Stimulated activated CD4-positive, alpha-beta T cell treated with anti-CD3 and anti-CD28 coated beads, Interleukin-4, amount 100 ng/mL, for 4 hours (primary cell): Measurements from ENCODE around the gene ZBTB16.

Source experiments
- DNase-seq, 2 experiments: peaks; one replicate each; pipeline ENCODE4 v3.0.0-alpha.2; 2020

Gene ZBTB16

DNA sequence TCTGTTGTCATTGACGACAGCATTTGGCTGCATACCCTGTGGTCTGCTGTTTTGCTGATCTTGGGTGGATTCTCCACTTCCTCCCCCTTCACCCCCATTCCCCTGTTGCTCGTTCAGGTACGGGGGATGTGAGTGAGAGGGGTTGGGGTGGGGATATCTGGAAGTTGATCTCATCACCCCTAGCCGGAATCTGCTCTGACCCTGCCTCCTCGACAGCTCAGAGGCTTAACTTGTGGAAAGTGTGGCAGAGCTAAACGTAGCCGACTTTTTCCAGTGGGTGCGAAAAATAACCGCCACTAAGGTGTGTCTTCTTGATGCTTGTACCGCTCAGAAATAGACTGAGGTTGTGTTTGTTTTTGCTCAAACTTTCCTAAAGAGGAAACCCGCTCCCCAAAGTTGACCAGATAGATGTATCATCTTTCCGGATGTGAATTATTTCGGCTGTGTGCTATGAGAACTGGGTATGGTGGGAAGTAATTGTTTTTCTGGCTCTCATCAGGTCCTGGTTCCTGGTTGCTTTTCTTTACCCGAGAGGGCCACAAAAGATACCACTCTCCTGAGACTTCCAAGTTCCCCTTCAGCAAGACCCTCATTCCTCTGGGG is 6.6 kb downstream of the ZBTB16 start:
- peak in 1 of 2 experiments; percentile 24 for DNase-seq

- no peak for DNase-seq
Measured at GRCh38 chr11:114068327-114068726, 8.8 kb downstream of the ZBTB16 start.

- no peak for DNase-seq
Measured at GRCh38 chr11:114070464-114071139, 11.1 kb downstream of the ZBTB16 start.

- no peak for DNase-seq
Measured at GRCh38 chr11:114073007-114073827, 13.7 kb downstream of the ZBTB16 start.

DNA sequence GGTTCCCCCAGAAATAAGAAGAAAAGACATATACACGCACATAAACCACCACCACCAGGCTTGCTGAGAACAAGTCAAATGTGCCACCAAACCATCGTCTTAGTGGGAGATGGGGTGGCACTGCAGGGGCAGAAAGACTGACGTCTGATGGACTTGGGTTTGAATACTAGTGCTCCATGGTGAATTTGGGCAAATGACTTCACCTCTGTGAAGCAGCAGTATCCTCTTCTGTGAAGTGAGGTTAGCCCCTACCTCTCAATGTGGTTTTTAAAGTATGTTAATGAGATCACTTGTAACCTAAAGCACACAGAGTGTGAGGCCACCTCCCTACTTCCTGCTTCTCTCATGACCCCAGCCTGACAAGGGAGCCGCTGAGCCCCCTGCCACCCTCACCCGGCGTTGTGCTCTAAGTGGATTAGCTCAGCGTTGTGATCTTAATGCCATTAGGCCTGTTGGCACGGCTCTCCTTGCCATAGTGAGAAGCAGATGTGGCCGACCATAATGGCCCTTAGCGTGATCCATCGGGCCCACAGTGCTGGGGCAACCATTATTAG is 14.4 kb downstream of the ZBTB16 start:
- DNase-seq: no peak

GRCh38 chr11:114074546-114075343 is 15.2 kb downstream of the ZBTB16 start:
- no peak for DNase-seq

DNA sequence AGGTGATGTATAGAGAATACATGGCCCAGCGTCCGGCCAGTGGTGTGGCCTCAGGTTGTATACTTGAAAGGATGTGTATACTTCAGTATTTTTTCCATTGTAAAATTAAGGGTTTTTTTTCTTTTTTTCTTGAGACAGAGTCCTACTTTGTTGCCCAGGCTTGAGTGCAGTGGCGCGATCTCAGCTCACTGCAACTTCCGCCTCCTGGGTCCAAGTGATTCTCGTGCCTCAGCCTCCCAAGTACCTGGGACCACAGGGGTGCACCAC is 15.8 kb downstream of the ZBTB16 start:
- DNase-seq: no peak

DNA sequence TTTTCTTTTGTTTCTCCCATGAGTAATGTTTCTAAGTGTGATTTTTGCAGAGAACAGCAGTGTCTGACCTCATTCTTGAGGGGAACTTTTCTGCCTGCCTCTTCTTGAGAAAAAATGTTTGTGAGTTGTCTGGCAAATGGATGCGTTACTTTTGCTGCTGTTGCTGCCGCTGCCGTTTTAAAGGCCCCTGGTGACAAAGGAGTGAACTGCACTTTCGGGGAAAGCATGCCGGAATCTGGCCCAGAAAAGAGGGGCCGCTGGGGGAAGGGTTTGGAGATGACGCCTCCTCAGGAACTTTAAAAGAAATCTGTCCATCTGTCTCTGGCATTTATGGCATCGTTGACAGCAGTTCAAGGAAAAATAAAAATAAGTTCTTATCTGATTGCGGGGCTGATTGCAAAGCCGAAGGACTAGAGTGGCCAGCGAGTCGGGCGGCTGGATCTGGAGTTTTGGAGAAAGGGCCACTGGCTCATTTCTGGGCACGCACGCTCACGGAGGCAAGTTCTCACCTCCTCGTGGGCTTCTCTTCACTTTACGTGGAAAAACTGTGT is 16.5 kb downstream of the ZBTB16 start:
- no peak for DNase-seq

- DNase-seq: no peak
Measured at GRCh38 chr11:114076921-114077331, 17.4 kb downstream of the ZBTB16 start.

- no peak for DNase-seq
Measured at GRCh38 chr11:114077482-114078305, 18.2 kb downstream of the ZBTB16 start.

- no peak for DNase-seq
Measured at GRCh38 chr11:114078423-114078822, 18.9 kb downstream of the ZBTB16 start.

- no peak for DNase-seq
Measured at GRCh38 chr11:114079511-114080065, 20.1 kb downstream of the ZBTB16 start.

- peak in 1 of 2 experiments; percentile 24 for DNase-seq
Measured at GRCh38 chr11:114080219-114080618, 20.7 kb downstream of the ZBTB16 start.

DNA sequence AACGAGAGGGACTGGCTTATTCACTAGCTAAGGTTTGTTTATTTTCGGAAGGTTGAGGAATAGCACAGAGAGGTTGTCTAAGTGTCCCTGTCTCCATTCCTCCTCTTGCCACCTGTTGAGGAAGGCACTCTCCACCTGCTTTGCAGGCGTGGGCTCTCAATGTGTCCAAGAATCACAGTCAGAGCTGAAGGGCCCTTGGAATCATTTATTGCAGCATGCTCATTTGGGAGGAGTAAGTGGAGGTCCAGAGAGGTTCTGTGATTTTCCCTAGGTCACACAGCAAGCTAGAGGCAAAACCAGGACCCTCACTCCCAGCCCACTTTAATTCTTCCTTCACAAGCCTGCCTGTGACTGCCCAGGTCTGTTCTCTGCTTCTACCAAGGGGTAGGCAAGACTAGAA is 21.3 kb downstream of the ZBTB16 start:
- no peak for DNase-seq

DNA sequence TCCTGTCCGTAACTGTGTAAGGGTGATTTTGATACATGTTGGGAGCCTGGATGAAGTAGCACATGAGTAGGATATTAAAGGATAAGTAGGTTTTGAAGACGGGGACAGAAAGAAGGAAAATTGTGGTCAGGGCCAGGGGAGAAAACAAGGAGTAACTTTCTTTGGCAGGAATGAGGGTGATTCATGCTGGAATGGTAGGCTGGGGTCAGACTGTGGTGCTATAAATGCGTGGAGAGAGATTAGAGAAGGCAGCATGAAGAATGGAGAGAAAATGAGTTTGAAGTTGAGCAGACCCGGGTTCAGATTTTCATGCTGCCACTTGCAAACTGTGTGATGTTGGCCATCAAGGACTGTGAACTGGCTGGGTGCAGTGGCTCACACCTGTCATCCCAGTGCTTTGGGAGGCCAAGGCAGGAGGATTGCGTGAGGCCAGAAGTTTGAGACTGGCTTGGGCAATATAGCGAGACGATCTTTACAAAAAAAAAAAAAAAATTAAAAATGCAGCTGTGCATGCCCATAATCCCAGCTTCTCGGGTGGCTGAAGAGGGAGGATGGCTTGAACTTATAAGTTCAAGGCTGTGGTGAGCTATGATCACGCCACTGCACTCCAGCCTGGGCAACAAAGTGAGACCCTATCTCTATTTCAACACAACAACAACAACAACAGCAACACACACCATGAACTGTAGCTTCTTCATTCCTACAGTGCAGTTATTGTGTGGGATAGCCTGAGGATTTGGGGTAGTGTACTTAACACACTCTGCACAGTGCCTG is 22.3 kb downstream of the ZBTB16 start:
- DNase-seq: no peak

GRCh38 chr11:114082415-114082748 is 22.9 kb downstream of the ZBTB16 start:
- no peak for DNase-seq

DNA sequence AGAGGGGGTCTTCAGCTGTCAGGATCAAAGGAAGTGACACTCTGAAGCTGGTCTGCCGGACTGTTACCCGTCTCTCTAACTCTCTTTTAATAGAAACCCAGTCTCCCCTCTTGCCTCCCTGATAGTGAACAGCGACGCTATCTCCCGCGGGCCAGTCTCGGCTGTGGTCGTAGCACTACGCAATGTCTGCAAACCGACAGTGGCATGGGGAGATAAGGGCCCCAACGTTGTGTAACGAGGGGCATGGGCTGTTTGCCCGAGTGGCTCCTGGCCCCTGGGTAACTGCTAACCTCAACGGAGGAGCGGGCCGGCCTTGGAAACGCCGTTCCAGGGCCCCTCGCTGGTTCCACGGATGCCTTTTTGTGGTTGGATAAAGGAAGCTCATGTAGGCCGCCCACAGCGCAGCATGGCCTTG is 23.3 kb downstream of the ZBTB16 start:
- no peak for DNase-seq

- DNase-seq: no peak
Measured at GRCh38 chr11:114083391-114084252, 24.1 kb downstream of the ZBTB16 start.

DNA sequence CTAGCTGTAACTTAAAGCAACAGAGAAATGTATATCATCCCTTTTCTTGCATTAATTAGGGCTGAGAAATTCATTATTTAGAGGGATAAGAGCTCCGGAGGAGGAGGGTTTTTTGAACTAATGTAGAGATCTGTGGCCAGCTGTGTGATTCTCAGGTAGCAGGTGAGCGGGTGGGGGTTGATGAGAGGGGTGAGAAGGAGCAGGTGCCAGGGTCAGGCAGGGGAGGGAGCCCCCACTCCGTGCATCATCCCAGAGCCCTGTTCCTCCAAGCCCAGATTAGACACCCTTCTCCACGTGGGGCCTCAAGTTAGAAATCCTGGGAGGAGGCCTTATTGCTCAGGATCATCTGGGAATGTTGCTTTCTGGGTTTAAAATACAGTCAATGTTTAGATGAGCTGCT is 24.9 kb downstream of the ZBTB16 start:
- no peak for DNase-seq
